NCI-H2171 treated with DMSO at 0.1 percent for 48 hours (cell line): Measurements from ENCODE around the gene PARD3.

ENCODE experiments used
- DNase-seq: peaks from one replicate; lab custom pipeline; 2025; lab: John Stamatoyannopoulos, UW

Gene PARD3

DNA sequence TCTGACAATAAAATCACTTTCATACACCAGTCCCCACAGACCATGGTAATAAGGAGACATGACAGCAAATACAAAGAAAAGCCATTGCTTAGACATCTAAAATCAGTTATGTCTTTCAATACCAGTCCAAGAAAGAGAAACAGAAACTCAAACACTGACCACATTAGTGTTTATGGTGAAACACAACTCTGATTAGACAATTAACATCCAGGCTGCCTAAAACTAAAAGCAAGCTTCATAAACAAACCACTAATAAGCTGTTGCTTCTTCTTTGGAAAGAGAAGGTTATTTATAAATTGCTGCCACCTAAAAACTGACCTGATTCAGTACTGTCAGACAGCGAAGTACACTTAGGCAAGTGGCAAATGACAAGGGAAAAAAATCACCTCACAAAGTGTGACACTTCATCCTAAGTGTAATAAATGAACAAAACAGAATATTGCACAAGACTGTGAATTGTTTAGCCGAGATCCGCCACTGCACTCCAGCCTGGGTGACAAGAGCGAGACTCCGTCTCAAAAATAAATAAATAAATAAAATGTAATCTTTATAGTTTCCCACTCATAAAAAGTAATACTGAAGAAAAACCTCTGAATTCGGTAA lies 277.4 kb downstream of the PARD3 start:
- DNase-seq = no peak

- DNase-seq = no peak
Measured at GRCh38 chr10:34535872-34536271, 279.2 kb downstream of the PARD3 start.

DNA sequence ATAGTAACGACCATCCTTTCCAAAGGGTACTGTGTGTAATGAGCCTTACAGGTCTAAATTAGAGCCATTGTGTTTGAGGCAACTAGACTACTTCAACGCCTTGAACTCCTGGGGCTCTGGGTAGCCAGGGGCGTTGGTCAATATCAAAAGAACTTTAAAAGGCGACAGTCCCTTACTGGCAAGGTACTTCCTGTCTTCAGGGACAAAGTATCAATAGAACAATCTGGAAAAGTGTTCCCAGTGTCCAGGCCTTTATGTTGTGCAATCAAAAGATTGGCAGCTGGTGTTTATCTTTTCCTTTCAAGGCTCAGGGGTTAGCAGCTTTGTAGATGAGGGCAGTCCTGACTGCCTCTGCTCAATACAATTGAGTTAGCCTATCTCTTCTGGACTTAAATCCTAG lies 284.3 kb downstream of the PARD3 start:
- DNase-seq = no peak

DNA sequence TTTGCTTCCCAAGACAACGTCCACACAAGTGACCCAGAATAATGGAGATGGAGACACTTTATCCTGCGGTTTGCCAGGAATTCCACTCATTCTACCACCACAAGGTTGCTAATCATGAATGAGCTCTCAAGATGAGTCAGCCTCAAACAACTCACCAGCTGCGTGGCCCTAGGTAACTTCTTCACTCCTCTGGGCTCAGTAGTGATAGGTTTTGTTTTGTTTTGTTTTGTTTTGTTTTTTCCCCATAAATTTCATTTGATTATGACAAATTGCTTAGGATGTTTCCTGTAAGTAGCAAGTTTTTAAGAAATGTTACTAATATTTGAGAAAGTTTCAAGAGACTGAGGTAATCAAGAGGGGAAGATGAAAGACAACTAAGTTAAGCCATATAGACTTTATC lies 286.8 kb downstream of the PARD3 start:
- DNase-seq = no peak

GRCh38 chr10:34526758-34527730 lies 288.1 kb downstream of the PARD3 start:
- no peak for DNase-seq

DNA sequence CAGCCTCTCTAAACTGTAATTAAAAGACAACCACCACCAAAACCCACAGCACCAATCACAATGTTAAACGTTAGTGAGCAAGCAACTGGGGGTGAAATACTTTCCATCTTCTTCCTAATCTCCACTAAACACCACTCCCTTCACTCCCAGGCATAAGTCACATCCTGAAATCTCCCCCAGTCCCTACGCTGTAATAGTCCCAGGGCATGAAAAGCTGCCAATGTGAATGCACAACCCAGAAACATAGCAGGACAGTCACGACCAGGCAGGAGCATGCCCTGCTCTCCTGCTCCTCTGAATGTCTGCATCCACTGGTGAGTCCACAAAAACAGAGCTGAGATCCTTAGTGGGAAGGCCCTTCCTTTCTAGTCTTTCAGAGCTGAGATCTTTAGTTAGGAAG lies 288.9 kb downstream of the PARD3 start:
- DNase-seq = no peak

GRCh38 chr10:34524369-34525091 lies 290.6 kb downstream of the PARD3 start:
- no peak for DNase-seq

GRCh38 chr10:34523017-34523767 lies 291.9 kb downstream of the PARD3 start:
- no peak for DNase-seq

DNA sequence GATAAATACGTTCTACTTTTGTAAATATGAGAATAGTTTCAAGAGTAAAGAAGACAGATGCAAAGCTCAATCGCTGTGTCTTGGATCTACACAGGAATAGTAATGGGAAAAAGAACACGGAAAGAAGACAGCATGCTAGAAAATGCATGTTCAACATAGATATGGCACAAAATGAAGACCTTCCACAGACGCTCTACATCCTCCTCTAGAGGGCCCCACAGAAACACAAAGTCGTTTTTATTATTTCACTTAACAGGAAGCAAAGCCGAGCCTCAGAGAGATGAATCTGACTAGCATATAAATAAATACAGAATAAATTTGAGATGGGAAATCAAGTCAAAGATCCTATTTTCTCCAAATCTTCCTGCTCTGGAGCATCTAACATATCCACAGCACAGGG lies 292.6 kb downstream of the PARD3 start:
- DNase-seq = no peak

DNA sequence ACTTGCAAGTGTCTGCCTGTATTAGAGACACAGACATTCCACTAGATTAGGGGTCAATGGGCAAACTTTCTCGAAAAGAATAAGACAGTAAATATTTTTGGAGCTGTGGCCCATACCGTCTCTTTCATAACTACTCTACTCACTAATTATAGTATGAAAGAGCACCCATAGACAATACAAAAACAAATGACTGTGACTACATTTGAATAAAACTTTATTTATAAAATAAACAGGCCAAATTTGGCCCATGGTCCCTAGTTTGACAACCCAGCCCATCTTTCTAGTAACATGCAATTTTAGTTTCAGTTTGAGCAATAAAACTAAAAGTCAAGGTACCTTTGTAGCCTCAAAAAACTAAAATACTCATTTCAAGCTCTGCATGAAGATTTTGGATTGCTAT lies 294.6 kb downstream of the PARD3 start:
- DNase-seq = no peak

DNA sequence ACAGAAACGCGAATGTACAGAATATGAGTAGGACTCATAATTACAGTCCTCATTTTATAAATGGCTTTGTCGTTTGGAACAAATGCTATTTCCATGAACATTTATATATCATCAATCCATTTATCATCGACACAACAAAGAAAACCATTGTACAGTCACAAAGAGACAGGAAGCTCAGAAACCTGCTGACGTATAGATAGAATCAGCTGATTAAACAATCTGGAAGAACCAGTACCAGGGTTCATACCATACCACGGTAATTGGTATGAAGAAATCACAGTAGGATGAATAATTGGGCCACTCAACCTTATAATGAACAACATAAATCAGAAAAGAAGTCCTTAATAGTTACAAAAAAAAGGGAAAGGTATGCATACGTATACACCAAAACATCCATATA lies 295.0 kb downstream of the PARD3 start:
- DNase-seq = no peak

DNA sequence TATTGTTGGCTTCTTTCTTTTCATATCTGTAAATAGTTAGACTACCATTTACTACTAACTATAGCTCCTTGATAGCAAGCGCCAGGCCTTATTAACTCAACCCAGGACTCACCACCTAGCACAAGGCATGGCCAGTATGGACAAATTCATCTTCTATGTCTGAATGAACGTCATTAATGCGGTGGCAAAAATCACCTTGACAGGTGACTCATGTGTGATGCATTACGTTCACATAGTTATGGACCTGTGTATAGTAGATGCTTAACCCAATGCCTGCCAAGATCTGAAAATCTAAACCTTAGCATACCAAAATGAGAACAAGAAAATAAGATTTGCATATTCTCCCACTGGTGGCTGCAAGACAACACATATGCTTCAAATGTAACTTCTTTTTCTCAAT lies 300.8 kb downstream of the PARD3 start:
- no peak for DNase-seq

- no peak for DNase-seq
Measured at GRCh38 chr10:34513636-34514035, 301.5 kb downstream of the PARD3 start.

GRCh38 chr10:34507217-34507616 lies 307.9 kb downstream of the PARD3 start:
- peak; percentile 21 for DNase-seq

DNA sequence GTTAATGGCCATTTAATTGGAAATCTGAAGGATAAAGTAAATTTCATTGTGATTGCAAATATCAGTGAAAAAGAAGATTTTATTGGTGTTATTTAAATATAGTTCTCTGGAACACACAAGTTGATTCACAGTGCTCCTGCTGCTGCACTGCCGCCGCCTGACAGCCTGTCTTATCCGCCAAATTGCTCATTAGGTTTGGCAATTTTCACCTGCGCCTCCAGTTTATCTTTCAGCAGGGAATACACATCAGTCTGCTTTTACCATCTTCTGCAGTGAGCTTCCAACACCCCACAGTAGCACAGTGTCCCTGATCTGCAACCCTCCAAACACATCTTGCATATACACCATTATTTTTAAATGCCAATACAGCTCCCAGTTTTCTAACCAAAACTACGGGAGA lies 308.3 kb downstream of the PARD3 start:
- peak; percentile 24 for DNase-seq

- DNase-seq = no peak
Measured at GRCh38 chr10:34505338-34505737, 309.8 kb downstream of the PARD3 start.

- DNase-seq = no peak
Measured at GRCh38 chr10:34504534-34504933, 310.6 kb downstream of the PARD3 start.

GRCh38 chr10:34503704-34504103 lies 311.4 kb downstream of the PARD3 start:
- no peak for DNase-seq

- DNase-seq = no peak
Measured at GRCh38 chr10:34499612-34500279, 315.4 kb downstream of the PARD3 start.

DNA sequence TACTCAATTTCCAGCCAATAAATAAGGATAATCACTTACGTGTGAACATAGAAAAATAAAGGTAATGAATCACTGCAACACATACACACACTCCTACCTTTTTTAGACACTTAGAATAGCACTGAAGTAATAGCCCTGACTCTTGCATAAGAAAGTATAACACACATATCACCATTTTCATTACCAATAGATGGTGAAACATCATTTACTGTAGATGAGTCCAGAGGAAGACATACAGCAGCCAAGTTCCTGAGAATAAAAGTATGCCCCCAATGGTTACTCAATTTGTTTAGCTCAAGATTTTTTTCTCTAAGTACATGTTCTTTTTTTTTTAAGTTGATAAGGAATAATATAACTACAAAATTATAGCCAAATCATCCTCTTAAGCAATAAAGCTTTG lies 316.3 kb downstream of the PARD3 start:
- DNase-seq = no peak

DNA sequence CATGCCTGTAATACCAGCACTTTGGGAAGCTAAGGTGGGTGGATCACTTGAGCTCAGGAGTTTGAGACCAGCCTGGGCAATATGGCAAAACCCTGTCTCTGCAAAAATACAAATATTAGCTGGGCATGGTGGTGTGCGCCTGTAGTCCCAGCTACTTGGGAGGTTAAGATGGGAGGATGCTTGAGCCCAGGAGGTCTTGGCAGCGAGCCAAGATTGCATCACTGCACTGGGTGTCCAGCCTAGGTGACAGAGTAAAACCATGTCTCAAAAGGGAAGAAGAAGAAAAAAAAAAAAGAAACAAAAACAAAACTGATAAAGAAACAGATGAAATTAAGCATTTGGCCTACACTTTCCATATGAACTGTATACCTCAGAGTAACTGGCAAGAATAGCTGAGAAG lies 319.2 kb downstream of the PARD3 start:
- DNase-seq = no peak

DNA sequence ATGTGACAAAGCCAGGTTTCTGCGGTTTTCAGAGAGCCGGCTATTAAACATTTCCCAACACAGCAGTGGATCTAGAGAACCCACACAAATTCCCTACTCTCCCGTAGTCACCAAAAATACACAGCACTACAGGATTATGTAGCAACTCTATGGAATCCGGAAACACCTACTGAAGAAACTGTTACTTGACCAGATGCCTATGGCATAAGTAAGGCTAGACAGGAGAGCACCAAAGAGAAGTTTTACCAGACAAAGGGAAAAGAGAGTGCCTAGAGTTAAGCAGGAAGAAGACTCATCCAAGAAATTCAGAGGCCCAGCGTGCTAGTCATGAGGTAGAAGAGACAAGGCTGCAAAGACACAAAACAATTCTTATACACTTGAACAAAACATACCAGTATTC lies 321.1 kb downstream of the PARD3 start:
- DNase-seq = no peak
